Stomach (tissue), 4 donors: ENCODE results near the gene THOP1.

Experiments used
- CTCF ChIP-seq, 7 experiments: fragments of 450-650 bp in 4 of 7; fragments of 200-600 bp in 3 of 7; sonication (generic) in 3 of 7; IDR thresholded peaks; one replicate each; pipeline ENCODE4 v1.5.1; 2016 to 2019; ENCODE audit warnings: antibody characterized with exemption in 7 of 7, control low read depth in 2 of 7, mild to moderate bottlenecking in 1 of 7
- EP300 ChIP-seq: sonication (generic); formaldehyde crosslinking; IDR thresholded peaks from one replicate; pipeline ENCODE4 v1.6.1; 2017; ENCODE audit warnings: antibody characterized with exemption
- POLR2A ChIP-seq, 4 donors: fragments of 450-650 bp; IDR thresholded peaks; one replicate each; pipeline ENCODE4 v1.6.1; 2016; ENCODE audit warnings: antibody characterized with exemption in 4 of 4, control low read depth in 2 of 4, mild to moderate bottlenecking in 1 of 4, moderate library complexity in 1 of 4
- POLR2AphosphoS5 ChIP-seq, 3 donors: sonication (generic); formaldehyde crosslinking; IDR thresholded peaks; one replicate each; pipeline ENCODE4 v1.6.1; 2016; ENCODE audit warnings: antibody characterized with exemption in 3 of 3

DNA sequence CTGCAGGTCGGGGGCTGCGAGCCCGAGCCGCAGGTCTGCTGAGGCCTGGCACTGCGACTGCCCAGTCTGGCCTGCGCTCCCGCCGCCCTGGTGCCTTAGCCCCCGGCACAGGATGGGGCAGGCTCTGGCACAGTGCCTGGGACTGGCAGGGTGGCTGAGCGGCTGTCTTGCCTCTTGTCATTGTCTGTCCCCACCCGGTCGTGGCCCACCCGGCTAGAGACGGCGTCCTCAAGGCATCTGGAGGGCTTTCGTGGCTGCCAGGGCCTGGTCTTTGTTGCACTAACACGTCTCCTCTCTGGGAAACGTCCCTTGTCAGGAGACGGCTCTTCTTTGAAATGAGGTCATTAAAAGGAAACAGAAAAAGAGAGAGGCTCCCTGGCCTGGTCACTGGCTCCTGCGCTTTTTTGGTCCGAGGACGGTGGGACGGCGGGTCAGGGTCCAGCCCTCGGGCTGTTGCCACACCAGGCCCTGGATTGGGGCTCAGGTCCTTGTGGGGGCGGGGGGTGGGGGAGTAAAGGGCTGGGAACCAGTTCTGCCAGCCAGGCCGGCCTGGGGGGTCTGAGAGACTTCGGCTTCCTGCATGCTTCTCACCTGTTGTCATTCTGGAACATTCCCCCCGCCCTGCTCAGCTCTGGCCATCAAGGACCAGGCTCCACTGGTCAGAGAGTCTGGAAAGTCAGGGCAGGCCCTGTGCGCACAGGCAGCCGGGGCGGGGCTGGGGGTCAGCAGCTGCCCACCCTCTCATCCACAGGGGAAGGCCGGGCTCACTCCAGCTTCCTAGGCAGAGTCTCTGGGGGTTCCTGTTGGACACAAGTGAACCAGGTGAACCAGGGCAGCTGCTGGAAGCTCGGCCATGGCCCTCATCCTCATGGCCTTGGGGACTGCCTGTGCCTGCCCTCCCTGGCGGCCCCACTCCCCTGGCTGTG, 28.2 kb downstream of the THOP1 start:
- TF ChIP-seq CTCF (IDR thresholded peaks at IDR 0.05) (no peak), POLR2A (IDR thresholded peaks at IDR 0.05) (no peak), POLR2AphosphoS5 (IDR thresholded peaks at IDR 0.05) (no peak), EP300 (no peak)
